ENCODE measurements around the gene TEAD1.

TEAD1 gene

GRCh38 chr11:12793065-12793464 is 118.8 kb downstream of the TEAD1 start:
- no peak for DNase-seq

DNA sequence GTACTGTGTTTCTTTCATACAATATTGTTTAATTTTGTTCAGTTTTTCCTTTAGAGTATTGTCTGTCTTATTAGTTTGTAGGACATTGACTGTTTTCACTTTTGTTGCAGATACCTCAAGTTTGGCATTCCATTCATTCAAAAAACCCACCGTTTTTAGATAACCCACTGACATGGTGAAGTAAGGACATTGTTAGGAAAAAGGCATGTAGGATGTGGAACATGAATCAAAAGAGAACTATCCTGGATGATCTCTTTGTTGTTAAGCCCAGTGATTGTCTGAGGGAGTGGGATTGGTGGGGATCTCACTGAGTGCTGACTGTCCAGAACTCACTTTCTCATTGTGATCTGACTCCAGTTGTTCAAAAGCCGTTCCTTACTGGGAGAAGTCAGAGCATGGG is 119.3 kb downstream of the TEAD1 start:
- DNase-seq: no peak

GRCh38 chr11:12794576-12795230 is 120.5 kb downstream of the TEAD1 start:
- DNase-seq: no peak

GRCh38 chr11:12797996-12798395 is 123.8 kb downstream of the TEAD1 start:
- no peak for DNase-seq

- DNase-seq: no peak
Observed at GRCh38 chr11:12798609-12799011, 124.4 kb downstream of the TEAD1 start.

DNA sequence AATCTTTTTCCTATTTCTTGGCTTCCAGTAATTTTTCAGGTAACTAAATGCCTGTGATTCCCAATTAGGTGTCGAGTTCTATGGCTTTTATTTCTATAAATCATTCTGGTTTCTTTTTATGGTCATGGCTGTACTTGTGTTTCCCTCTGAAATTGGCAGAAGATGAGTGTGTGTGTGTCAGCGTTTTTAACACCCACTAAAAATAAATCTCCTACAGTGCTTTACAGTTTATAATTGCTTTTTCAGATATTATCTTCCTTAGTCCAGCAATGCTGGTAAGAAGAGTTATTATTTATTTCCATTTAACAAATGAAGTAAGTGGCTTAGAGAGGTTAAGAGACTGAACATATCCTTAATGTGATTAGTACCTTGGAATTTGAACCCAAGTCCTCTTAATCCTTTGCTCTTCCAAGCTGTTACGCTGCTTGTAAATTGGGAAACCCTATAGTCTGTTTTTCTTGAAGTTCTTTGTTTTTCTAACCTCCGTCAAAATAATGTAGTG is 125.2 kb downstream of the TEAD1 start:
- no peak for DNase-seq

- DNase-seq: no peak
Observed at GRCh38 chr11:12800032-12800671, 125.9 kb downstream of the TEAD1 start.

- no peak for DNase-seq
Observed at GRCh38 chr11:12800871-12801270, 126.7 kb downstream of the TEAD1 start.

- no peak for DNase-seq
Observed at GRCh38 chr11:12801976-12802375, 127.8 kb downstream of the TEAD1 start.

DNA sequence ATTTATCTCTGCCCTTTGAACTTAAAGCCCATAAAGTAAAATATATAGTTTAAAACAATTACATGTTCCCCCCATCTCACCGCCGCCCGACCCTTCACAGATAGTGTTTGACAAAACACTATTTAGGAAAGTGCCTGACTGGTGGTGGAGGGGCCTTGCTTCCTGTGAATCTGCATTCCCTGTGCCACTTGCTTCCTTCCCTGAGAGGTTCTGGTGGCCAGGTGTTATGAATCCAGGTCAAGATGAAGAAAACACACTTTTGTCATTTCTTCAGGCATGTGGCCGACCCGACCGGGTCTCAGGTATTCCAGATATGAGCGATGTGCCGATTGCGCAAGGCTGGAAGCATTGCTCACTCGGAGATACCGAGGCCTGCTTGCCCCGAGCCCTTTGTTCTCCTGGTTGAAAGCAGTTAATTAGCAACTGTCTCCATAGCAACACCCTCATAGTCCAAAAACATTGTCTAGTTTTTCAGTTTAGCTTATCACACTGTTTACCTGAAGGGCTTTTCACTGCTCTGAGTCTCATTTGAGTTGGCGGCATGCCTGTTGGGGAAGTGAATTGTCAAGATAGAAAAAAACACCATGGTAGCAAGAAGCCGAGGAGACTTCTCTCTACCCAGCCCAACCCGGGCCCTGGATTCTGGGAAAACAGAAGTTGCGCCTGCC is 128.3 kb downstream of the TEAD1 start:
- no peak for DNase-seq

- no peak for DNase-seq
Observed at GRCh38 chr11:12803086-12803826, 129.0 kb downstream of the TEAD1 start.

DNA sequence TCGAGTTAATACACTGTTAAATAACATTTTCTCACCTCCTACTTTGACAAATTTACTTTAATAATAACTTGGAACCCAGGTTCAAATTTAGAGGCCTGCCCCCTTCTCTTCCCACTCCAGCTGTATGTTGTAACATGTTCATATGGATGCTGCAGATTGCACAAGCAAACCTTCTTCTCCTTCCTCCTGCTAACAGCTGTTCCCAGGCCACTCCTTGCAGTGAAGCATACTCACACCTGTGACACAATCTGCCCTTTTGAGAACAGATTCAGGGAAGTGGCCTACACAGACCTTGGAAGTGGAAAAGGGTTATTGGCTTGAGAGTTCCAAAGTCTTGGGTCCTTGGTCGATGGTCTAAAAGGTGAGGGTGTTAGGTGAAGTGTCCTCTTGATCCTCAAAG is 131.9 kb downstream of the TEAD1 start:
- no peak for DNase-seq

DNA sequence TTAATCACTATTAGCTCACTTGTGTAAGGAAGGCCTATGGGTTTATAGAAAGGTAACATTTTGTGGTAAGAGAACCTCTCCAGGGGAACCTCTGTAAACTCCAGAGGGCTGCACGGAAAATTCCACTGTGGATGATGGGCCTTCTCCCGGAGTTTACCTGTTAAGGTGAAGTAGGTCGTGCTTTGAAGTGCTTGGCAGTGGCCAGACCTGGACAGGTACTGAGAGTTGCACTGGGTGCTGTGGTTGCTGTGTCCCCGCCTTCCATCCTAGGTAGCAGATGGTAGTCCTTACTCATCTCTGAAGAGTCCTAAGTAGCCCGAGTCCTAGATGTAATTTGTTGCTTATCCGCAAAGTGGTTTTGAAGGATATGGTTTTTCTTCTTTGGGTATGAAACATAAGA is 133.4 kb downstream of the TEAD1 start:
- no peak for DNase-seq

DNA sequence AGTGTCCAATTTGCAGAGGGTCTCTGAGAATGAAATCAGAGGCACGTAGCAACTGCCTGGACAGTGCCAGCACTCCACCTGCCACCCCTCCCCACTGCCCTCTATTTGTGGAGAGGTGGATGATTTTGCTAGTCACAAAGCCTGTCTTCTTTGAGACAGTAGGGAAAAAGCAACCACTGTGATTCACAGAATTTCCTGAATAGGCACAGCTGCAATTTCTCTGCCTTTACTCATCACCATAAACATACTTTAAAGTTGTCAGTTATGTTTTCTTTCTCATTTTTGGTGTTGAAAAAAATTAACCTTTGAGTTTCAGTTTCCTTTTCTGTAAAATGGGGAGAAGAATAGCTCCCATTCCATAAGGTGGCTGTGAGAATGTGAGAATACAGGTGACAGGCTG is 134.3 kb downstream of the TEAD1 start:
- no peak for DNase-seq

- no peak for DNase-seq
Observed at GRCh38 chr11:12809364-12809763, 135.1 kb downstream of the TEAD1 start.

DNA sequence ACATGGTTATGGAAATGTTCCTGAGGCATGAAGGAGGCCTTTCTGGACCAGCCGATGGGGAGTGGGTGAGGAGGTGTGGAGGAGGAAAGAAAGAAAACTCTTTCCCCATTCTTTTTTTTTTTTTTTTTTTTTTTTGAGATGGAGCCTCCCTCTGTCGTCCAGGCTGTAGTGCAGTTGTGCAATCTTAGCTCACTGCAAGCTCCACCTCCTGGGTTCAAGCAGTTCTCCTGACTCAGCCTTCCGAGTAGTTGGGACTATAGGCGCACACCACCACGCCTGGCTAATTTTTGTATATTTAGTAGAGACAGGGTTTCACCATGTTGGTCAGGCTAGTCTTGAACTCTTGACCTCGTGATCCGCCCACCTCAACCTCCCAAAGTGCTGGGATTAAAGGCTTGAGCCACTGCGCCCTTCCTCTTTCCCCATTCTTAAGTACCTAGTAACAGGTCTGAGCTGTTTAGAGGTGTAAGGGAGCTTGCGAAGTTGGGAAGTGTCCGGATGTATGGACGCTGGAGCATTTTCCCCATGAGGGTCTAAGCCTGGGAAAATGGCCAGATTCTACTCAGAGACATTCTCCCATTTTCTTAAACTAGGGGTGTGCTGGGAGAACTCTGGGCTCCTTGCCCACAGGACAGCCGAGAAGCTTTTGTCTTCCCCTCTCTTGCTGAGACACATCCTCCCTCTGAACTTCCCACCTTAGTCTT is 135.8 kb downstream of the TEAD1 start:
- DNase-seq: no peak

- DNase-seq: no peak
Observed at GRCh38 chr11:12810568-12810894, 136.3 kb downstream of the TEAD1 start.

GRCh38 chr11:12811861-12812260 is 137.6 kb downstream of the TEAD1 start:
- no peak for DNase-seq

GRCh38 chr11:12812849-12813248 is 138.6 kb downstream of the TEAD1 start:
- DNase-seq: no peak

DNA sequence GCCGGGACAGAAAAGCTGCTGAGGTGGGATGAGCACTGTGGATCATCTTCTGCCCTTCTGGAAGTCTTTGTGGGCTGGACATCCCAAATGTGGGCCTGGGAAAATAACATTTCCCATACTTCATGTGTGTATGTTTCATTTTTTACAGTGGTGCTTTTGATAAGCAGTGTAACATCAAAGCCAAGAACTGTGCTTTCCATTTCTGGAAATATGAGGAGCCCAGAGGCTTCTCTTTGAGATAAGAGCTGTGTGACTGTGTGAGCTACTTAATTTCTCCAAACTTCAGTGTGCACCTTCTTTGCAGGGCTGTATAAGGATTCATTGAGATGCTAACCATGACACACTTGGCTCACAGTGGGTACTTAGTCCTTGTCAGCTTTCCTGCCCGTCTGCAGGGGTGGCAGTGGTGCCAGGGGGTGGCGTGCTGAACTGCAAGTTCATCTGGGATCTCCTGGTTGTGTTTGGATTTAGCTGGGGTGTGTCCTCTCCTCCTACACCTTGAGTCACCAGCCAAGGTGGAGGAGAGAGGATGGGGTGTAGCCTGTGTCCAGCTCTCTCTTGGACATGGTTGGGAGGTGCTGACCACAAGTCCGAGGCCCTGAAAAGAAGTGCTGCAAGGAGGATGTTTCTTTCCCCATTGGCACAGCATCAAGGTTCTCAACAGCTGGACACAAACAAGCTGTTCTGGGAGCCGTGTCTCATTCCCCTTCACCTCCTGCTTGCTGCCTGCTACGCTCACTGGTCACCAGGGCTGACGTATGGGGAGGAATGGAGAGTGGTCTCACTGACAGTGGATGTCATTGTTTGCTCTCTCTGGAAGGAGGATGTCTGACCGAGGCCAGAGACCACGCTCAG is 139.4 kb downstream of the TEAD1 start:
- no peak for DNase-seq

GRCh38 chr11:12815129-12815480 is 140.9 kb downstream of the TEAD1 start:
- DNase-seq: no peak

GRCh38 chr11:12815931-12816494 is 141.8 kb downstream of the TEAD1 start:
- no peak for DNase-seq

Measured in CD4-positive, alpha-beta T cell treated with Interleukin-1 beta for 1 hour (primary cell).